Fibroblast of lung (primary cell): ENCODE data around the gene CA6. TPM values are rescaled to one million over a fixed set of nuclear protein-coding genes. Genes with fewer than 3 reads are reported as not detected.

ENCODE experiments used
- DNase-seq, 2 donors: peaks; one replicate each; pipeline versions ENCODE4 v3.0.0 to v3.0.0-alpha.2; 2010; ENCODE audit warnings: low read depth in 2 of 2
- H2AFZ ChIP-seq: 2 replicates; pipeline ENCODE4 v1.5.1; 2012; ENCODE audit warnings: low read length, control low read depth, inconsistent platforms
- H3K27ac ChIP-seq: 2 replicates; pipeline ENCODE4 v1.5.1; 2011; ENCODE audit warnings: low read length, control low read depth; ENCODE audit not compliant: insufficient read depth
- H3K27me3 ChIP-seq: 2 replicates; pipeline ENCODE4 v1.5.1; 2011; ENCODE audit warnings: mild to moderate bottlenecking, low read length; ENCODE audit not compliant: control insufficient read depth, insufficient read depth
- H3K36me3 ChIP-seq: 2 replicates; pipeline ENCODE4 v1.5.1; 2011; ENCODE audit warnings: low read length; ENCODE audit not compliant: control insufficient read depth, insufficient read depth
- H3K4me1 ChIP-seq: 2 replicates; pipeline ENCODE4 v1.5.1; 2011; ENCODE audit warnings: low read length; ENCODE audit not compliant: control insufficient read depth, insufficient read depth; ENCODE audit errors: extremely low read depth
- H3K4me2 ChIP-seq: 2 replicates; pipeline ENCODE4 v1.5.1; 2011; ENCODE audit warnings: low read length, control low read depth; ENCODE audit not compliant: insufficient read depth; ENCODE audit errors: extremely low read depth
- H3K4me3 ChIP-seq, 4 experiments: fragments of 200-600 bp in 1 of 4; sonication (generic) in 1 of 4; replicated peaks in 1 of 4; 2 replicates each; pipeline ENCODE4 v1.5.1; 2011 to 2016; ENCODE audit warnings: low read length in 4 of 4, low read depth in 3 of 4, mild to moderate bottlenecking in 3 of 4, control low read depth in 2 of 4, inconsistent platforms in 1 of 4, mixed read lengths in 1 of 4; ENCODE audit not compliant: insufficient read depth in 1 of 4; ENCODE audit errors: control extremely low read depth in 1 of 4
- H3K79me2 ChIP-seq: 2 replicates; pipeline ENCODE4 v1.5.1; 2012; ENCODE audit warnings: mild to moderate bottlenecking, low read length, inconsistent platforms; ENCODE audit not compliant: control insufficient read depth, insufficient read depth
- H3K9ac ChIP-seq: 2 replicates; pipeline ENCODE4 v1.5.1; 2011; ENCODE audit warnings: mild to moderate bottlenecking, low read length, control low read depth; ENCODE audit not compliant: insufficient read depth
- H3K9me3 ChIP-seq: 2 replicates; pipeline ENCODE4 v1.5.1; 2012; ENCODE audit warnings: low read depth, low read length; ENCODE audit not compliant: control insufficient read depth, insufficient read depth
- H4K20me1 ChIP-seq: 2 replicates; pipeline ENCODE4 v1.5.1; 2011; ENCODE audit warnings: low read length; ENCODE audit not compliant: control insufficient read depth, insufficient read depth; ENCODE audit errors: extremely low read depth
- CTCF ChIP-seq, 2 donors: IDR thresholded peaks in 1 of 2; conservative IDR thresholded peaks in 1 of 2; 1 replicate in 1 of 2; 2 replicates in 1 of 2; pipeline ENCODE4 v1.5.1; 2011 to 2012; ENCODE audit warnings: low read length in 2 of 2, control low read depth in 1 of 2, inconsistent platforms in 1 of 2, low read depth in 1 of 2, mild to moderate bottlenecking in 1 of 2
- EZH2 ChIP-seq: IDR thresholded peaks from 2 replicates; pipeline ENCODE4 v1.5.1; 2012; ENCODE audit warnings: low read length, control low read depth, mild to moderate bottlenecking; ENCODE audit errors: missing control alignments
- polyA plus RNA-seq, 2 donors: library from polyadenylated mRNA; depleted of rRNA in 1 of 2; stranded (reverse) in 1 of 2; unstranded in 1 of 2; fragments of >200 nt; gene quantifications; 2 replicates each; pipeline ENCODE4 v1.2.1, GENCODE V29; 2011 to 2012; ENCODE audit warnings: missing spikeins in 1 of 2
- total RNA-seq: library from RNA; depleted of rRNA; stranded (reverse); fragments of >200 nt; gene quantifications from 2 replicates; pipeline ENCODE4 v1.2.1, GENCODE V29; 2014

Gene CA6
- total and polyA plus RNA-seq, 2 donors (not counting 1 experiment from before 2014, with no cell fraction given): not detected

- TF ChIP-seq EZH2 (no peak), CTCF (conservative IDR thresholded peaks at IDR 0.05 in 1 of 2, IDR thresholded peaks at IDR 0.05 in 1 of 2; ENCODE audit: low read depth in 1 of 2, low read length in 2 of 2) (no peak)
- no peaks in the 10 kb centered on the region for H3K79me2 ChIP-seq
- no peaks in the 10 kb centered on the region for H3K4me1 ChIP-seq
- no peaks in the 10 kb centered on the region for H3K9me3 ChIP-seq
- no peak overlapping the region for H3K9ac ChIP-seq
- H4K20me1 ChIP-seq: no peaks in the 10 kb centered on the region
- no peak overlapping the region for H3K4me3 ChIP-seq
- no peak overlapping the region for H3K4me2 ChIP-seq
- H2AFZ ChIP-seq: no peak overlapping the region
- DNase-seq: no peak
- no peaks in the 10 kb centered on the region for H3K36me3 ChIP-seq
- H3K27me3 ChIP-seq: no peaks in the 10 kb centered on the region
- no peak overlapping the region for H3K27ac ChIP-seq
Measured at GRCh38 chr1:8981169-8981568, 35.5 kb downstream of the CA6 start.

GRCh38 chr1:8984203-8984602 is 38.5 kb downstream of the CA6 start:
- no peak for DNase-seq
- no peaks in the 10 kb centered on the region for H3K9me3 ChIP-seq
- TF ChIP-seq CTCF (conservative IDR thresholded peaks at IDR 0.05 in 1 of 2, IDR thresholded peaks at IDR 0.05 in 1 of 2; ENCODE audit: low read depth in 1 of 2, low read length in 2 of 2) (no peak), EZH2 (no peak)

GRCh38 chr1:8984990-8985389 is 39.3 kb downstream of the CA6 start:
- Histone ChIP-seq H3K27me3 (no peaks in the 10 kb centered on the region), H3K36me3 (no peaks in the 10 kb centered on the region), H3K4me1 (no peaks in the 10 kb centered on the region), H4K20me1 (no peaks in the 10 kb centered on the region), H3K79me2 (no peaks in the 10 kb centered on the region), H2AFZ (no peak overlapping the region), H3K4me2 (no peak overlapping the region), H3K9me3 (no peaks in the 10 kb centered on the region), H3K4me3 (no peak overlapping the region), H3K9ac (no peak overlapping the region), H3K27ac (no peak overlapping the region)
- no peak for TF ChIP-seq EZH2
- TF ChIP-seq CTCF (conservative IDR thresholded peaks at IDR 0.05 in 1 of 2, IDR thresholded peaks at IDR 0.05 in 1 of 2; ENCODE audit: low read depth in 1 of 2, low read length in 2 of 2): no peak
- DNase-seq: no peak

More at GRCh38 chr1:8984203-8984602, 38.5 kb downstream of the CA6 start:
- H2AFZ ChIP-seq: no peak overlapping the region
- no peak overlapping the region for H3K4me3 ChIP-seq
- H3K9ac ChIP-seq: no peak overlapping the region
- no peaks in the 10 kb centered on the region for H3K27me3 ChIP-seq
- no peaks in the 10 kb centered on the region for H3K36me3 ChIP-seq
- no peaks in the 10 kb centered on the region for H3K79me2 ChIP-seq
- no peaks in the 10 kb centered on the region for H3K4me1 ChIP-seq
- no peak overlapping the region for H3K27ac ChIP-seq
- H3K4me2 ChIP-seq: no peak overlapping the region
- H4K20me1 ChIP-seq: no peaks in the 10 kb centered on the region
